Smooth muscle cell (in vitro differentiated cells): ENCODE results near the gene TMEM214. TPM values are rescaled to one million over a fixed set of nuclear protein-coding genes. Genes with fewer than 3 reads are reported as not detected.

Experiments used
- DNase-seq: peaks from one replicate; lab custom pipeline; 2025; ENCODE audit not compliant: unreplicated experiment; lab: John Stamatoyannopoulos, UW
- H2AFZ ChIP-seq: fragments of 200-600 bp; sonication (generic); 2 replicates; pipeline ENCODE4 v1.6.0; 2016; ENCODE audit warnings: antibody characterized with exemption, low read depth, mild to moderate bottlenecking
- H3F3A ChIP-seq: fragments of 200-600 bp; sonication (generic); 2 replicates; pipeline ENCODE4 v1.6.0; 2017; ENCODE audit warnings: antibody characterized with exemption, low read depth
- H3K27ac ChIP-seq: fragments of 200-600 bp; sonication (generic); 2 replicates; pipeline ENCODE4 v1.5.1; 2016; ENCODE audit warnings: low read depth, mild to moderate bottlenecking
- H3K27me3 ChIP-seq: fragments of 200-600 bp; sonication (generic); 2 replicates; pipeline ENCODE4 v1.6.1; 2016; ENCODE audit warnings: low read depth, mild to moderate bottlenecking
- H3K36me3 ChIP-seq: fragments of 200-600 bp; sonication (generic); 2 replicates; pipeline ENCODE4 v1.5.1; 2016; ENCODE audit warnings: low read depth
- H3K4me1 ChIP-seq: fragments of 200-600 bp; sonication (generic); 2 replicates; pipeline ENCODE4 v1.5.1; 2016; ENCODE audit warnings: low read depth
- H3K4me2 ChIP-seq: fragments of 200-600 bp; sonication (generic); 2 replicates; pipeline ENCODE4 v1.6.0; 2016; ENCODE audit warnings: mild to moderate bottlenecking
- H3K4me3 ChIP-seq: fragments of 200-600 bp; sonication (generic); 2 replicates; pipeline ENCODE4 v1.5.1; 2016; ENCODE audit warnings: mild to moderate bottlenecking
- H3K79me2 ChIP-seq: fragments of 200-600 bp; sonication (generic); 2 replicates; pipeline ENCODE4 v1.6.0; 2016; ENCODE audit warnings: low read depth, mild to moderate bottlenecking
- H3K9ac ChIP-seq: fragments of 200-600 bp; sonication (generic); 2 replicates; pipeline ENCODE4 v1.6.0; 2016; ENCODE audit warnings: low read depth
- H3K9me3 ChIP-seq: fragments of 200-600 bp; sonication (generic); replicated peaks from 2 replicates; pipeline ENCODE4 v1.5.1; 2016; ENCODE audit warnings: low read depth
- H4K20me1 ChIP-seq: fragments of 200-600 bp; sonication (generic); 2 replicates; pipeline ENCODE4 v1.6.0; 2016; ENCODE audit warnings: low read depth
- CTCF ChIP-seq: fragments of 200-600 bp; sonication (generic); IDR thresholded peaks from 2 replicates; pipeline ENCODE4 v1.5.1; 2017; ENCODE audit warnings: borderline replicate concordance, mild to moderate bottlenecking, antibody characterized with exemption; ENCODE audit not compliant: insufficient read depth, poor library complexity, severe bottlenecking
- WGBS: methylation state at CpG from one replicate; pipeline ENCODE4 v1.1.7; 2016; ENCODE audit warnings: low lambda C conversion rate; 5-methylcytosine and 5-hydroxymethylcytosine counted together
- polyA plus RNA-seq: library from polyadenylated mRNA; unstranded; fragments of >200 nt; fragmentation: Nextera tagmentation; extraction: Ambion mirVana; gene quantifications from 2 replicates; pipeline ENCODE4 v1.2.1, GENCODE V29; 2016
- total RNA-seq: library from RNA; depleted of rRNA; stranded (reverse); fragments of >200 nt; gene quantifications from 2 replicates; pipeline ENCODE4 v1.2.3, GENCODE V29; 2014

Gene TMEM214
- total and polyA plus RNA-seq, 2 experiments from 2014 or later, result 79.6 to 99.7 TPM

- H3K4me2 ChIP-seq, result no peak overlapping the region
- no peaks in the 10 kb centered on the region for H3K36me3 ChIP-seq
- WGBS, result 87% methylated on average over 11 of the region's 11 CpGs
- no peaks in the 10 kb centered on the region for H3K79me2 ChIP-seq
- H3F3A ChIP-seq, result peaks cover 14% of the 10 kb centered on the region
- H3K9me3 ChIP-seq, result no peaks in the 10 kb centered on the region
- DNase-seq, result no peak
- peaks cover 5% of the 10 kb centered on the region for H3K4me1 ChIP-seq
- no peak overlapping the region for H3K9ac ChIP-seq
- no peak for TF ChIP-seq CTCF
- no peaks in the 10 kb centered on the region for H3K27me3 ChIP-seq
- no peak overlapping the region for H2AFZ ChIP-seq
- peaks cover 6% of the 10 kb centered on the region for H4K20me1 ChIP-seq
- H3K27ac ChIP-seq, result no peak overlapping the region
- no peak overlapping the region for H3K4me3 ChIP-seq
These were observed 20.6 kb downstream of the TMEM214 start for GRCh38 chr2:27053321-27053720.

DNA sequence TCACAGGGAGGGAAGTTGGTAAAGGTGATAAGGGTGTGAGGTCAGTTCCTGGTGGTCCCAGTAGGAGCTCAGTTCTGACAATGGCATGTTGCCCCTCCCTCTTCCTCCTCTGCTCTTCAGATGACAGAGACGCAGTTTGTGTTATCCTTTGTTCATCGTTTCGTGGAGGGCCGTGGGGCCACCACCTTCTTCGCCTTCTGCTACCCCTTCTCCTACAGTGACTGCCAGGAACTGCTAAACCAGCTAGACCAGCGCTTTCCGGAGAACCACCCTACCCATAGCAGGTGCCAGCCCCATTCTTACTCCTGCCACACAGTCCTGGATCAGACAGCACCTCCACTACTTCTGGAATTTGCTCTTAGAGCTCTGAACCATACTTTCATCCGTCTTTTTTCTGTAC lies 21.0 kb downstream of the TMEM214 start:
- no peaks in the 10 kb centered on the region for H3K27me3 ChIP-seq
- 90% methylated on average over 8 of the region's 8 CpGs for WGBS

GRCh38 chr2:27054721-27055120 lies 22.0 kb downstream of the TMEM214 start:
- no peak overlapping the region for H3K4me3 ChIP-seq
- 98% methylated on average over 11 of the region's 11 CpGs for WGBS
- no peaks in the 10 kb centered on the region for H3K27me3 ChIP-seq
- no peak overlapping the region for H3K27ac ChIP-seq
- H3K9ac ChIP-seq, result no peak overlapping the region
- no peaks in the 10 kb centered on the region for H3K9me3 ChIP-seq
- no peak for TF ChIP-seq CTCF
- peaks cover 5% of the 10 kb centered on the region for H3K4me1 ChIP-seq
- H3F3A ChIP-seq, result peaks cover 10% of the 10 kb centered on the region
- no peak for DNase-seq
- H2AFZ ChIP-seq, result no peak overlapping the region
- no peaks in the 10 kb centered on the region for H3K36me3 ChIP-seq
- peaks cover 6% of the 10 kb centered on the region for H4K20me1 ChIP-seq
- H3K4me2 ChIP-seq, result no peak overlapping the region
- no peaks in the 10 kb centered on the region for H3K79me2 ChIP-seq

More for the DNA sequence above, 21.0 kb downstream of the TMEM214 start:
- no peak for TF ChIP-seq CTCF
- Histone ChIP-seq H3K36me3 (no peaks in the 10 kb centered on the region), H3K4me1 (peaks cover 5% of the 10 kb centered on the region), H3K9ac (no peak overlapping the region), H3K4me3 (no peak overlapping the region), H4K20me1 (peaks cover 6% of the 10 kb centered on the region), H2AFZ (no peak overlapping the region), H3K27ac (no peak overlapping the region), H3K79me2 (no peaks in the 10 kb centered on the region), H3F3A (peaks cover 14% of the 10 kb centered on the region), H3K9me3 (no peaks in the 10 kb centered on the region), H3K4me2 (no peak overlapping the region)
- no peak for DNase-seq

- Histone ChIP-seq H3K79me2 (no peaks in the 10 kb centered on the region), H2AFZ (no peak overlapping the region), H3K4me3 (no peak overlapping the region), H4K20me1 (peaks cover 8% of the 10 kb centered on the region), H3K36me3 (no peaks in the 10 kb centered on the region), H3K27me3 (no peaks in the 10 kb centered on the region), H3F3A (peaks cover 12% of the 10 kb centered on the region), H3K9me3 (no peaks in the 10 kb centered on the region), H3K4me2 (no peak overlapping the region), H3K9ac (no peak overlapping the region), H3K27ac (no peak overlapping the region), H3K4me1 (peaks cover 4% of the 10 kb centered on the region)
- no peak for TF ChIP-seq CTCF
- WGBS, result 91% methylated on average over 6 of the region's 6 CpGs
- DNase-seq, result no peak
These were observed 24.4 kb downstream of the TMEM214 start for GRCh38 chr2:27057184-27057583.
